Activated CD8-positive, alpha-beta T cell treated with anti-CD3 and anti-CD28 coated beads for 36 hours (primary cell): Measurements from ENCODE around the gene OR6J1. TPM values are rescaled to one million over a fixed set of nuclear protein-coding genes. Genes with fewer than 3 reads are reported as not detected.
A peak's percentile ranks its signal among the peaks of the same experiment; 100 is the strongest.

Experiments
- ATAC-seq: fragments of 200-7000 bp; cut with Tn5 transposase; one replicate; pipeline ENCODE4 v1.10.0; 2021; ENCODE audit warnings: mild to moderate bottlenecking, moderate library complexity
- CTCF ChIA-PET: fragments of 350-600 bp; sonication (Branson Sonifier 250); formaldehyde crosslinking; loops from one replicate; lab custom pipeline; 2021; ENCODE audit warnings: antibody characterized with exemption; lab: Charles Lee
- POLR2A ChIA-PET: fragments of 350-600 bp; sonication (Branson Sonifier 250); formaldehyde crosslinking; loops from one replicate; lab custom pipeline; 2021; ENCODE audit warnings: antibody characterized with exemption; lab: Charles Lee
- DNase-seq: peaks from one replicate; pipeline ENCODE4 v3.0.0-alpha.2; 2020
- H3K27ac Mint-ChIP-seq: one replicate; pipeline ENCODE4 v1.8.0; 2021; ENCODE audit warnings: mild to moderate bottlenecking, mixed read lengths
- H3K27me3 Mint-ChIP-seq: one replicate; pipeline ENCODE4 v1.8.0; 2021; ENCODE audit warnings: mixed read lengths
- H3K36me3 Mint-ChIP-seq: one replicate; pipeline ENCODE4 v1.8.0; 2021; ENCODE audit warnings: low read depth, mixed read lengths
- H3K4me1 Mint-ChIP-seq: one replicate; pipeline ENCODE4 v1.8.0; 2021; ENCODE audit warnings: low read depth, mixed read lengths
- H3K4me3 Mint-ChIP-seq: one replicate; pipeline ENCODE4 v1.8.0; 2021; ENCODE audit warnings: mild to moderate bottlenecking, moderate library complexity, mixed read lengths
- H3K9me3 Mint-ChIP-seq: one replicate; pipeline ENCODE4 v1.8.0; 2021; ENCODE audit warnings: mixed read lengths
- CTCF ChIP-seq: fragments of 200-600 bp; IDR thresholded peaks from one replicate; pipeline ENCODE4 v1.8.0; 2022; ENCODE audit warnings: antibody characterized with exemption, mild to moderate bottlenecking
- intact Hi-C: fragments of 100-400 bp; cut with micrococcal nuclease; formaldehyde crosslinking; loops from one replicate; pipeline ENCODE4 v1.10.0; 2022
- total RNA-seq, 2 experiments: library from RNA; stranded (reverse); gene quantifications; one replicate each; pipeline ENCODE4 v1.2.3, GENCODE V29; 2021

OR6J1 gene
- total RNA-seq, 2 experiments from 2014 or later: not detected

DNA sequence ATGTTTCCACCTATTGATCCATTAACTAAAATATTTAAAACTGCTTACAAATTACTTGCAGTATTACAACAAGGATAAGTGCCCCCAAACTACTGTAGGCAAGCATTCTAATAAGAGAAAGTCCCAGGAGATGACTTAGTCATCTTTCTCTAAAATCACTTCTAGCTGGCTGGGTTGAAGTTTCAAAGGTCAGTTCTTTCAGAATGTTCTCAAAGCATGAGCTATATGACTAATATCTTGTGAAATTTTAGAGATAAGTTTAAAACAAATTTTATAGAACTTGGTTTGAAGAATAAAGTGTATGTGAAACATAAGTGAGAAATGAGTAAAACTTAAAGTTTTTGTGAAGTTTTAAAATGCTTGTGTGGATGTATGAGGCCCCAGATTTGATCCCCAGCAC is 24.3 kb upstream of the OR6J1 start:
- Mint-ChIP-seq H3K4me3 (no peak overlapping the region), H3K27me3 (no peaks in the 10 kb centered on the region), H3K4me1 (peaks cover 12% of the 10 kb centered on the region), H3K36me3 (no peaks in the 10 kb centered on the region), H3K9me3 (peaks cover 3% of the 10 kb centered on the region), H3K27ac (peak overlapping the region; percentile 49)
- intact Hi-C loops: no loop called here
- TF ChIP-seq CTCF: no peak
- ChIA-PET CTCF (interaction anchor here (0.9 to 1.4 kb wide), 4 partner anchors 9 to 642 kb away, joined by 3 to 7 read pairs (median 4); no protein-coding TSS in a partner anchor), POLR2A (interaction anchor here (1.3 kb wide), 1 partner anchor 56 kb away, joined by 3 read pairs; no protein-coding TSS in a partner anchor)
- DNase-seq (no peak), ATAC-seq (peak; percentile 84)

DNA sequence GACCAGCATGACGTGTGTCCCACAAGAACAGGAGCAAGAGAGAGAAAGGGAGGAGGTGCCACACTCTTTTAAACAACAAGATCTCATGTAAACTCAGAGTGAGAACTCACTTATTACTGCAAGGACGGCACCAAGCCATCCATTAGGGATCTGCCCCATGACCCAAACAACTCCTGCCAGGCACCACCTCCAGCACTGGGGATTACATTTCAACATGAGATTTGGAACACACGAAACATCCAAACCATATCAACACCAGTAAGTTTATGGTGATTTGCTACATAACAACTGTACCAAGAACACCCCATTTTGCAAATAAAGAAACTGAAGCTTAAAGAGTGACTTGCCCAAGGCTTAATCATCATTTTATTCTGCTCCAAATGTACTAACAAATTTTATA is 23.7 kb upstream of the OR6J1 start:
- Mint-ChIP-seq H3K27ac (no peak overlapping the region), H3K27me3 (no peaks in the 10 kb centered on the region), H3K36me3 (no peaks in the 10 kb centered on the region), H3K4me1 (peaks cover 12% of the 10 kb centered on the region), H3K9me3 (peaks cover 3% of the 10 kb centered on the region), H3K4me3 (no peak overlapping the region)
- ChIA-PET CTCF (interaction anchor here (0.9 to 1.4 kb wide), 4 partner anchors 9 to 642 kb away, joined by 3 to 7 read pairs (median 4); no protein-coding TSS in a partner anchor), POLR2A (no interaction called here)
- no peak for TF ChIP-seq CTCF
- DNase-seq (no peak), ATAC-seq (no peak)
- intact Hi-C loops: no loop called here

DNA sequence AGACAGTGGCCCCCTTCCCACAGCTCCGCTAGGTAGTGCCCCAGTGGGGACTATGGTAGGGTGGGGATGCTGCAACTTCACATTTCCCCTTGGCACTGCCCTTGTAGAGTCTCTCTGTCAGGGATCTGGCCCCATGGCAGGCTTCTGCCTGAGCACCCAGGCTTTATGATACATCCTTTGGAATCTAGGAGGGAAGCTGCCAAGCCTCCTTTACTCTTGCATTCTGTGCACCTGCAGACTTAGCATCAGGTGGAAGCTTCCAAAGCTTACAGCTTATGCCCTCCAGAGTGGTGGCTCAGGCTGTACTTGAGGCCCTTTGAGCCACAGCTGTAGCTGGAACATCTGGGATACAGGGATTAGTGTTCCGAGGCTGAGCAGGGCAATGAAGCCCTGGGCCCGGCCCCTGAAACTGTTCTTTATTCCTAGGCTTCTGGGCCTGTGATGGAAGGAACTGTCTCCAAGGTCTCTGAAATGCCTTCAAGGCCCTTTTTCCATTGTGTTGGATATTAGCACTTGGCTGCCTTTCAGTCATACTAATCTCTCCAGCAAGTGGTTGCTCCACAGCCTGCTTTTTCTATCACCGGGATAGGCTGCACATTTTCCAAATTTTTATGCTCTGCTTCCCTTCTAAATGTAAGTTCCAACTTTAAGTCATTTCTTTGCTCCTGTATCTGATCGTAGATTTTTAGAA is 22.2 kb upstream of the OR6J1 start:
- no peak overlapping the region for H3K4me3 Mint-ChIP-seq
- H3K36me3 Mint-ChIP-seq: no peaks in the 10 kb centered on the region
- peaks cover 3% of the 10 kb centered on the region for H3K9me3 Mint-ChIP-seq
- POLR2A ChIA-PET: no interaction called here
- no peak for DNase-seq
- no peaks in the 10 kb centered on the region for H3K27me3 Mint-ChIP-seq
- CTCF ChIA-PET: interaction anchor here (0.6 to 1.2 kb wide), 2 partner anchors 13 kb away, joined by 3 to 9 read pairs; no protein-coding TSS in a partner anchor
- TF ChIP-seq CTCF: no peak
- ATAC-seq: no peak
- peaks cover 12% of the 10 kb centered on the region for H3K4me1 Mint-ChIP-seq
- H3K27ac Mint-ChIP-seq: no peak overlapping the region
- intact Hi-C loops: no loop called here

DNA sequence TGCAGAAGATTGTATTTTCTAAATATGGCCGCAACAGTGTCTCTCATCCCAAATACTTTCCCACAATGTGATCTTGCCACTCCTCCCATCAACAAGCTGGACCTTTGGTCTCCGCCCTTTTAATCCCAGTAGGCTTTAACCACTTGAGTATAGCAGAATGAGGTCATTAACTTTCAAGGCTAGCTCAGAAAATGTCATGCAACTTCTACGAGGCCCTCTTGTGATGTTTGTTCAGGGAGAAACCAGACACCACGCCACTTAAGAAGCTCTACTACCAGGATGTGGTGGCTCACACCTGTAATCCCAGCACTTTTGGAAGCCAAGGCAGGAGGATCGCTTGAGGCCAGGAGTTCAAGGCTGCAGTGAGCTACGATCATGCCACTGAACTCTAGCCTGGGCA is 20.1 kb upstream of the OR6J1 start:
- Mint-ChIP-seq H3K9me3 (peaks cover 3% of the 10 kb centered on the region), H3K27me3 (no peaks in the 10 kb centered on the region), H3K4me3 (no peak overlapping the region), H3K27ac (no peak overlapping the region), H3K4me1 (peaks cover 12% of the 10 kb centered on the region), H3K36me3 (no peaks in the 10 kb centered on the region)
- ATAC-seq: no peak
- POLR2A ChIA-PET: no interaction called here
- no peak for TF ChIP-seq CTCF
- no peak for DNase-seq
- intact Hi-C loops: no loop called here
- CTCF ChIA-PET: interaction anchor here (0.9 to 1.8 kb wide), 3 partner anchors 11 to 94 kb away, joined by 3 to 4 read pairs (median 4); no protein-coding TSS in a partner anchor

DNA sequence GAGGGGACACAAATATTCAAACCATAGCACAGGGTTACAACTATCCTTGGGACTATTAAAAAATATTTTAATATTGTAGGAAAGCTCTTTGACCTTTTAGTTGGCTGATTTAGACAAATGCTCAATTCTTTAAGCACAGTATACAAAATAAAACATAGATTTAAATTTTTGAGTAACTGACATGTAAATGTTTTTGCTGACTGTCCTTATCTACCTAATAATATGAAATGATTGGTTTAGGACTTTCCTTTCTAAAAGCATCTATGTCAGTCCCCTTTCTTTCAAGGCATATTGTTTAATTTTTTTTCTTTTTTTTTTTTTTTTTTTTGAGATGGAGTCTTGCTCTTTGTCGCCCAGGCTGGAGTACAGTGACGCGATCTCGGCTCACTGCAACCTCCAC is 16.5 kb upstream of the OR6J1 start:
- no peak overlapping the region for H3K4me3 Mint-ChIP-seq
- ChIA-PET CTCF (interaction anchor here (1.2 to 5.4 kb wide), 5 partner anchors 71 to 192 kb away, joined by 3 to 45 read pairs (median 9); partner anchors contain the start of gene OXA1L), POLR2A (no interaction called here)
- DNase-seq: no peak
- ATAC-seq: no peak
- H3K27me3 Mint-ChIP-seq: no peaks in the 10 kb centered on the region
- no peak overlapping the region for H3K27ac Mint-ChIP-seq
- no peaks in the 10 kb centered on the region for H3K36me3 Mint-ChIP-seq
- no peak for TF ChIP-seq CTCF
- H3K4me1 Mint-ChIP-seq: no peaks in the 10 kb centered on the region
- intact Hi-C loops: no loop called here
- H3K9me3 Mint-ChIP-seq: no peaks in the 10 kb centered on the region
